Right lung (tissue), 10 donors: ENCODE measurements around the gene CLDN15. TPM values are rescaled to one million over a fixed set of nuclear protein-coding genes. Genes with fewer than 3 reads are reported as not detected.
A peak's percentile ranks its signal among the peaks of the same experiment; 100 is the strongest.
"Not testable (repeated sequence)": the region's sequence is repeated elsewhere in the genome, so short reads cannot be mapped to it uniquely, and the experiment has no call there.

Experiments used
- DNase-seq, 2 donors: peaks; one replicate each; pipeline ENCODE4 v3.0.0-alpha.2; 2013
- long read RNA-seq, 8 donors: transcript quantifications; one replicate each; lab custom pipeline, GENCODE V29; 2026
- polyA plus RNA-seq, 5 donors: library from polyadenylated mRNA; unstranded; fragments of 120-200 nt; gene quantifications; one replicate each; pipeline versions ENCODE4 v1.2.1 to v1.2.3, GENCODE V29; 2013; ENCODE audit warnings: inconsistent platforms in 1 of 5, low replicate concordance in 1 of 5; ENCODE audit not compliant: insufficient read length in 5 of 5, insufficient read depth in 1 of 5

Gene CLDN15
- 10 to 100 TPM; 11.5 to 20.2 (median 16.4) TPM for polyA plus RNA-seq
- long read RNA-seq, donor 1, partial matches to known transcripts: 16 of 19 reads
- long read RNA-seq, donor 1, other reads (novel, unspliced or antisense): 0 of 19 reads
- long read RNA-seq, donor 2, partial matches to known transcripts: 0 of 1 reads
- long read RNA-seq, donor 2, other reads (novel, unspliced or antisense): 0 of 1 reads
- long read RNA-seq, donor 3: 0 reads
- long read RNA-seq, donor 4, partial matches to known transcripts: 0 of 2 reads
- long read RNA-seq, donor 4, other reads (novel, unspliced or antisense): 0 of 2 reads
- long read RNA-seq, donor 5, partial matches to known transcripts: 0 of 2 reads
- long read RNA-seq, donor 5, other reads (novel, unspliced or antisense): 0 of 2 reads
- long read RNA-seq, donor 6, partial matches to known transcripts: 0 of 1 reads
- long read RNA-seq, donor 6, other reads (novel, unspliced or antisense): 0 of 1 reads
- long read RNA-seq, donor 7, partial matches to known transcripts: 0 of 3 reads
- long read RNA-seq, donor 7, other reads (novel, unspliced or antisense): 0 of 3 reads
- long read RNA-seq, donor 8: 0 reads

- DNase-seq: no peak
Observed at GRCh38 chr7:101237206-101238067, at the start of gene CLDN15. Gene CLDN15 (minus strand): TSS chr7:101237802. CDS start chr7:101237581, 221 bp downstream.

GRCh38 chr7:101287032-101287431 lies 49.4 kb upstream of the CLDN15 start:
- DNase-seq: no peak

GRCh38 chr7:101285880-101286279 lies 48.3 kb upstream of the CLDN15 start:
- not testable (repeated sequence) for DNase-seq

GRCh38 chr7:101285171-101285570 lies 47.6 kb upstream of the CLDN15 start:
- no peak for DNase-seq

- DNase-seq: not testable (repeated sequence)
Observed at GRCh38 chr7:101280912-101281311, 43.3 kb upstream of the CLDN15 start.

GRCh38 chr7:101278461-101279292 lies 41.1 kb upstream of the CLDN15 start:
- no peak for DNase-seq

- no peak for DNase-seq
Observed at GRCh38 chr7:101277155-101277554, 39.6 kb upstream of the CLDN15 start.

GRCh38 chr7:101273206-101273605 lies 35.6 kb upstream of the CLDN15 start:
- DNase-seq: no peak

- no peak for DNase-seq
Observed at GRCh38 chr7:101271021-101271420, 33.4 kb upstream of the CLDN15 start.

- no peak for DNase-seq
Observed at GRCh38 chr7:101269664-101270063, 32.1 kb upstream of the CLDN15 start.

GRCh38 chr7:101265622-101266516 lies 28.3 kb upstream of the CLDN15 start:
- no peak for DNase-seq

GRCh38 chr7:101264102-101264706 lies 26.6 kb upstream of the CLDN15 start:
- not testable (repeated sequence) for DNase-seq

- peak; percentile 69 to 78 for DNase-seq
Observed at GRCh38 chr7:101258243-101258731, 20.7 kb upstream of the CLDN15 start.

GRCh38 chr7:101255796-101256195 lies 18.2 kb upstream of the CLDN15 start:
- DNase-seq: no peak

- not testable (repeated sequence) for DNase-seq
Observed at GRCh38 chr7:101253199-101253598, 15.6 kb upstream of the CLDN15 start.

- peak; percentile 97 for DNase-seq
Observed at GRCh38 chr7:101251871-101252659, 14.5 kb upstream of the CLDN15 start.

GRCh38 chr7:101250324-101250723 lies 12.7 kb upstream of the CLDN15 start:
- no peak for DNase-seq

- no peak for DNase-seq
Observed at GRCh38 chr7:101248276-101248675, 10.7 kb upstream of the CLDN15 start.
